GM18870 (cell line): Measurements from ENCODE around the gene KCNK4.
"Not testable (repeated sequence)": the region's sequence is repeated elsewhere in the genome, so short reads cannot be mapped to it uniquely, and the experiment has no call there.

Experiments used
- ATAC-seq: cut with Tn5 transposase; IDR thresholded peaks from one replicate; pipeline ENCODE4 v1.9.1; 2021; ENCODE audit warnings: moderate library complexity; ENCODE audit not compliant: unreplicated experiment

Gene KCNK4

GRCh38 chr11:64291262-64291751, at the start of gene KCNK4:
TSS of gene KCNK4 (plus strand) at chr11:64291302. CDS start at chr11:64293019, 1,717 bp downstream.
- ATAC-seq = no peak

GRCh38 chr11:64241491-64242374, 49.4 kb upstream of the KCNK4 start:
- ATAC-seq = peak; percentile 62

- ATAC-seq = no peak
These were observed 47.8 kb upstream of the KCNK4 start for GRCh38 chr11:64243236-64243854.

- ATAC-seq = no peak
These were observed 47.0 kb upstream of the KCNK4 start for GRCh38 chr11:64244107-64244506.

- no peak for ATAC-seq
These were observed 46.1 kb upstream of the KCNK4 start for GRCh38 chr11:64244966-64245365.

GRCh38 chr11:64245401-64245796, 45.7 kb upstream of the KCNK4 start:
- ATAC-seq = no peak

GRCh38 chr11:64245797-64246620, 45.1 kb upstream of the KCNK4 start:
- ATAC-seq = no peak

- not testable (repeated sequence) for ATAC-seq
These were observed 44.6 kb upstream of the KCNK4 start for GRCh38 chr11:64246621-64246870.

GRCh38 chr11:64246871-64247728, 44.0 kb upstream of the KCNK4 start, which contains the start of gene PPP1R14B:
TSS of gene PPP1R14B (minus strand) at chr11:64246943. CDS start at chr11:64246673, 270 bp downstream.
- ATAC-seq = no peak

GRCh38 chr11:64247729-64248531, 43.2 kb upstream of the KCNK4 start:
- ATAC-seq = no peak

- ATAC-seq = no peak
These were observed 42.5 kb upstream of the KCNK4 start for GRCh38 chr11:64248578-64248977.

- ATAC-seq = no peak
These were observed 42.1 kb upstream of the KCNK4 start for GRCh38 chr11:64249038-64249437.

GRCh38 chr11:64249563-64250414, 41.3 kb upstream of the KCNK4 start:
- no peak for ATAC-seq

- no peak for ATAC-seq
These were observed 40.6 kb upstream of the KCNK4 start for GRCh38 chr11:64250415-64251015.

- ATAC-seq = no peak
These were observed 39.9 kb upstream of the KCNK4 start, which contains the start of gene PLCB3 for GRCh38 chr11:64251016-64251752. TSS of gene PLCB3 (plus strand) at chr11:64251530. CDS start at chr11:64251650, 120 bp downstream.

GRCh38 chr11:64251753-64252002, 39.4 kb upstream of the KCNK4 start:
- ATAC-seq = no peak

- no peak for ATAC-seq
These were observed 38.9 kb upstream of the KCNK4 start for GRCh38 chr11:64252003-64252872.
